GM12872 (cell line): ENCODE measurements around the gene PLOD2.

ENCODE experiments used
- TF ChIP-seq, protein P1 (sequence below): IDR thresholded peaks from 3 replicates; pipeline ENCODE4 v1.5.1; 2011; ENCODE audit warnings: low read depth, mild to moderate bottlenecking, low read length, moderate library complexity; ENCODE audit not compliant: insufficient read depth

The PLOD2 gene

DNA sequence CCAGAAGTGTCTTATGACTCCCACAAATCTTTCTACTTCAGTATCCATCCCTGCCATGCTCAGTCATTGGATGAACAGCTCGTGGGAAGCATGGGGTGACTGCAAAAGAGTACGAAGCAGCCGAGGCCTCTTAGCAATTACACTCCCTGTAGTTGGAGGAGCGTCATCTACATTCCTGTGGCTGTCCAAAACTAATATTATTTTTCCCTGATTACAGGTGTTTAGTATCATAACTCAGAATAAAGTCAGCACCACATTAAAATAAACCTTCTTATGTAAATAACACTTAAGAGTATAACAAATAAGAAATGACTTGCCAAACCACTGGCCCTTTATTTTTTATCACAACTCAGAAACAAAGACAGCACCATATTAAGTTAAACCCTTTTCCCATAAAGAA, 141.5 kb downstream of the PLOD2 start:
- TF ChIP-seq, protein P1, sequence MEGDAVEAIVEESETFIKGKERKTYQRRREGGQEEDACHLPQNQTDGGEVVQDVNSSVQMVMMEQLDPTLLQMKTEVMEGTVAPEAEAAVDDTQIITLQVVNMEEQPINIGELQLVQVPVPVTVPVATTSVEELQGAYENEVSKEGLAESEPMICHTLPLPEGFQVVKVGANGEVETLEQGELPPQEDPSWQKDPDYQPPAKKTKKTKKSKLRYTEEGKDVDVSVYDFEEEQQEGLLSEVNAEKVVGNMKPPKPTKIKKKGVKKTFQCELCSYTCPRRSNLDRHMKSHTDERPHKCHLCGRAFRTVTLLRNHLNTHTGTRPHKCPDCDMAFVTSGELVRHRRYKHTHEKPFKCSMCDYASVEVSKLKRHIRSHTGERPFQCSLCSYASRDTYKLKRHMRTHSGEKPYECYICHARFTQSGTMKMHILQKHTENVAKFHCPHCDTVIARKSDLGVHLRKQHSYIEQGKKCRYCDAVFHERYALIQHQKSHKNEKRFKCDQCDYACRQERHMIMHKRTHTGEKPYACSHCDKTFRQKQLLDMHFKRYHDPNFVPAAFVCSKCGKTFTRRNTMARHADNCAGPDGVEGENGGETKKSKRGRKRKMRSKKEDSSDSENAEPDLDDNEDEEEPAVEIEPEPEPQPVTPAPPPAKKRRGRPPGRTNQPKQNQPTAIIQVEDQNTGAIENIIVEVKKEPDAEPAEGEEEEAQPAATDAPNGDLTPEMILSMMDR = no peak
